HCT116 (cell line): ENCODE measurements around the gene MAVS. TPM values are rescaled to one million over a fixed set of nuclear protein-coding genes. Genes with fewer than 3 reads are reported as not detected.

Source experiments
- ATAC-seq: fragments of 200-7000 bp; cut with Tn5 transposase; 2 replicates; pipeline ENCODE4 v1.9.1; 2020; ENCODE audit warnings: mild to moderate bottlenecking, moderate library complexity
- BruUV-seq: library from RNA; stranded (reverse); fragments of 400-500 nt; replicated peaks from 2 replicates; lab custom pipeline; 2021; lab: Mats Ljungman, UMichigan
- CTCF ChIA-PET: fragments of 300-600 bp; sonication (Branson Sonifier 250); formaldehyde crosslinking; loops from one replicate; lab custom pipeline; 2021; ENCODE audit warnings: antibody characterized with exemption; lab: Charles Lee
- POLR2A ChIA-PET: fragments of 300-600, 350-600 bp; sonication (Branson Sonifier 250); formaldehyde crosslinking; loops from one replicate; lab custom pipeline; 2021; ENCODE audit warnings: antibody characterized with exemption; lab: Charles Lee
- RAD21 ChIA-PET, 2 experiments: fragments of 300-600 bp; sonication (Branson Sonifier 250); formaldehyde crosslinking; loops; one replicate each; lab custom pipeline; 2023; ENCODE audit warnings: low total read pairs in 2 of 2; ENCODE audit not compliant: uncharacterized antibody in 2 of 2, unreplicated experiment in 2 of 2, low non-redundant PET in 1 of 2; lab: Charles Lee
- DNase-seq: peaks from one replicate; pipeline ENCODE4 v3.0.0-alpha.2; 2010; ENCODE audit warnings: low read depth, low spot score
- H2AFZ ChIP-seq: fragments of 200-600 bp; shearing (Covaris generic), sonication (generic); 2 replicates; pipeline ENCODE4 v1.6.1; 2017; ENCODE audit warnings: low read depth, mixed run types, mixed read lengths, antibody characterized with exemption, low read length; ENCODE audit not compliant: poor library complexity, severe bottlenecking
- H3K27ac ChIP-seq: 2 replicates; pipeline ENCODE4 v1.5.1; 2012; ENCODE audit warnings: low read depth, low read length
- H3K27me3 ChIP-seq: fragments of 200-600 bp; sonication (generic); 2 replicates; pipeline ENCODE4 v1.6.1; 2016; ENCODE audit warnings: mixed run types, low read length, mixed read lengths; ENCODE audit not compliant: insufficient read depth
- H3K36me3 ChIP-seq, 2 experiments: fragments of 200-500 bp in 1 of 2; fragments of 200-600 bp in 1 of 2; sonication (Bioruptor generic) in 1 of 2; sonication (generic) in 1 of 2; 2 replicates each; pipeline versions ENCODE4 v1.5.1 to v1.6.1; 2014 to 2016; ENCODE audit warnings: low read length in 2 of 2, inconsistent platforms in 1 of 2, mixed read lengths in 1 of 2, mixed run types in 1 of 2; ENCODE audit not compliant: insufficient read depth in 2 of 2, control insufficient read depth in 1 of 2
- H3K4me1 ChIP-seq, 2 experiments: fragments of 200-600 bp in 1 of 2; sonication (generic) in 1 of 2; 2 replicates each; pipeline versions ENCODE4 v1.5.1 to v1.6.1; 2012 to 2017; ENCODE audit warnings: low read length in 2 of 2, inconsistent platforms in 1 of 2, mild to moderate bottlenecking in 1 of 2, mixed read lengths in 1 of 2, mixed run types in 1 of 2, moderate library complexity in 1 of 2; ENCODE audit not compliant: insufficient read depth in 2 of 2, control insufficient read depth in 1 of 2
- H3K4me2 ChIP-seq: fragments of 200-600 bp; sonication (generic); 2 replicates; pipeline ENCODE4 v1.6.1; 2017; ENCODE audit warnings: mixed run types, low read length, mixed read lengths
- H3K4me3 ChIP-seq, 2 experiments: fragments of 200-600 bp in 1 of 2; sonication (generic) in 1 of 2; replicated peaks in 1 of 2; 2 replicates each; pipeline ENCODE4 v1.5.1; 2011 to 2016; ENCODE audit warnings: low read length in 2 of 2, control low read depth in 1 of 2, low read depth in 1 of 2, mild to moderate bottlenecking in 1 of 2, mixed read lengths in 1 of 2, mixed run types in 1 of 2
- H3K79me2 ChIP-seq: fragments of 200-600 bp; sonication (generic); 2 replicates; pipeline ENCODE4 v1.6.1; 2017; ENCODE audit warnings: mild to moderate bottlenecking, mixed run types, low read length, moderate library complexity, mixed read lengths; ENCODE audit not compliant: insufficient read depth
- H3K9ac ChIP-seq: fragments of 200-600 bp; sonication (generic); 2 replicates; pipeline ENCODE4 v1.6.1; 2016; ENCODE audit warnings: low read length, mixed read lengths
- H3K9me2 ChIP-seq: fragments of 200-600 bp; sonication (generic), shearing (Covaris generic); 2 replicates; pipeline ENCODE4 v1.6.1; 2017; ENCODE audit warnings: mixed run types, mild to moderate bottlenecking, moderate library complexity; ENCODE audit not compliant: insufficient read depth
- H3K9me3 ChIP-seq, 2 experiments: fragments of 200-500 bp in 1 of 2; fragments of 200-600 bp in 1 of 2; sonication (Bioruptor generic) in 1 of 2; sonication (generic) in 1 of 2; 2 replicates each; pipeline ENCODE4 v1.6.1; 2014 to 2017; ENCODE audit warnings: low read length in 2 of 2, mixed read lengths in 2 of 2, inconsistent platforms in 1 of 2, low read depth in 1 of 2, mild to moderate bottlenecking in 1 of 2, mixed run types in 1 of 2, moderate library complexity in 1 of 2; ENCODE audit not compliant: control insufficient read depth in 1 of 2, insufficient read depth in 1 of 2
- H4K20me1 ChIP-seq: fragments of 200-600 bp; sonication (generic), shearing (Covaris generic); 2 replicates; pipeline ENCODE4 v1.6.1; 2017; ENCODE audit warnings: mixed run types, mild to moderate bottlenecking, moderate library complexity; ENCODE audit not compliant: insufficient read depth
- ELF1 ChIP-seq: IDR thresholded peaks from 2 replicates; pipeline ENCODE4 v1.6.1; 2012; ENCODE audit warnings: low read depth, borderline replicate concordance
- EZH2 ChIP-seq: fragments of 200-600 bp; sonication (generic); IDR thresholded peaks from 2 replicates; pipeline ENCODE4 v1.6.1; 2017; ENCODE audit warnings: antibody characterized with exemption, mixed run types
- EZH2phosphoT487 ChIP-seq: fragments of 200-600 bp; IDR thresholded peaks from 2 replicates; pipeline ENCODE4 v1.6.1; 2018; ENCODE audit warnings: antibody characterized with exemption, borderline replicate concordance
- FOSL1 ChIP-seq: IDR thresholded peaks from 2 replicates; pipeline ENCODE4 v1.6.1; 2012; ENCODE audit warnings: low read depth
- JUND ChIP-seq: IDR thresholded peaks from 2 replicates; pipeline ENCODE4 v1.6.1; 2012
- POLR2A ChIP-seq: IDR thresholded peaks from 2 replicates; pipeline ENCODE4 v1.7.0; 2011; ENCODE audit warnings: borderline replicate concordance; ENCODE audit not compliant: insufficient read depth, insufficient read length; ENCODE audit errors: extremely low read depth
- POLR2AphosphoS5 ChIP-seq: IDR thresholded peaks from 2 replicates; pipeline ENCODE4 v1.6.1; 2011; ENCODE audit warnings: mild to moderate bottlenecking, low read depth, low read length, moderate library complexity
- intact Hi-C: fragments of 100-400 bp; cut with micrococcal nuclease; formaldehyde crosslinking; loops from 2 replicates; pipeline ENCODE4 v1.10.0; 2022
- total RNA-seq: library from RNA; stranded (reverse); gene quantifications from one replicate; pipeline ENCODE4 v1.2.1, GENCODE V29; 2021; ENCODE audit not compliant: unreplicated experiment
- TF ChIP-seq, protein P1 (sequence below): IDR thresholded peaks from 2 replicates; pipeline ENCODE4 v1.6.1; 2012
- TF ChIP-seq, protein P2 (sequence below): IDR thresholded peaks from 2 replicates; pipeline ENCODE4 v1.6.1; 2011; ENCODE audit warnings: mild to moderate bottlenecking, low read length, moderate library complexity; ENCODE audit not compliant: insufficient replicate concordance; ENCODE audit errors: extremely low read depth
- TF ChIP-seq, protein P3 (sequence below): IDR thresholded peaks from 2 replicates; pipeline ENCODE4 v1.6.1; 2012; ENCODE audit warnings: low read depth
- TF ChIP-seq, protein P4 (sequence below), 3 experiments: fragments of 200-600 bp in 1 of 3; sonication (generic) in 1 of 3; IDR thresholded peaks in 2 of 3; conservative IDR thresholded peaks in 1 of 3; 2 replicates each; pipeline ENCODE4 v1.5.1; 2012 to 2017; ENCODE audit warnings: low read depth in 2 of 3, low read length in 2 of 3, antibody characterized with exemption in 1 of 3, borderline replicate concordance in 1 of 3, control low read depth in 1 of 3, mild to moderate bottlenecking in 1 of 3, mixed read lengths in 1 of 3, mixed run types in 1 of 3, moderate library complexity in 1 of 3; ENCODE audit not compliant: insufficient read depth in 1 of 3

The MAVS gene
- total RNA-seq, 1 experiment from 2014 or later: 60.1 TPM

DNA sequence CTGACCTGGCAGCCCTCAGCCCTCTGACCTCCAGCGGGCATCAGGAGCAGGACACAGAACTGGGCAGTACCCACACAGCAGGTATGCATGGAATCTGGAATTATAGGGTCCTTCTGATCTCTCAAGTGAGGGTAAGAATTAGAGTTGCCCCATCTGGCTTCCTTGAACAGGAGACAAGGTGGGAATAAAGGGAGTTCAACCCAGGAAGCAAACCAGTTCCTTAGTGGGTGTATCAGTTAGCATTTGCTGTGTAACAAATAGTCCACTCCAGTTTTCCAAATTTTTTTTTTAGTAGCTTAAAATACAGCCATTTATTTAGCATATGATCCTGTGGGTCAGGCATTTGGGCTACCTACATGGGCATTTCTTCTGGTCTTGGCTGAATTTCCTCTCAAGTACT, 15.7 kb downstream of the MAVS start:
- H3K4me3 ChIP-seq: no peak overlapping the region
- no peaks in the 10 kb centered on the region for H3K9me2 ChIP-seq
- ChIA-PET POLR2A (no interaction called here), CTCF (no interaction called here), RAD21 (no interaction called here)
- TF ChIP-seq POLR2AphosphoS5 (no peak), JUND (no peak), ELF1 (no peak), EZH2 (no peak), POLR2A (no peak), EZH2phosphoT487 (no peak), FOSL1 (no peak)
- TF ChIP-seq, protein P1, sequence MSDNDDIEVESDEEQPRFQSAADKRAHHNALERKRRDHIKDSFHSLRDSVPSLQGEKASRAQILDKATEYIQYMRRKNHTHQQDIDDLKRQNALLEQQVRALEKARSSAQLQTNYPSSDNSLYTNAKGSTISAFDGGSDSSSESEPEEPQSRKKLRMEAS: no peak
- TF ChIP-seq, protein P2, sequence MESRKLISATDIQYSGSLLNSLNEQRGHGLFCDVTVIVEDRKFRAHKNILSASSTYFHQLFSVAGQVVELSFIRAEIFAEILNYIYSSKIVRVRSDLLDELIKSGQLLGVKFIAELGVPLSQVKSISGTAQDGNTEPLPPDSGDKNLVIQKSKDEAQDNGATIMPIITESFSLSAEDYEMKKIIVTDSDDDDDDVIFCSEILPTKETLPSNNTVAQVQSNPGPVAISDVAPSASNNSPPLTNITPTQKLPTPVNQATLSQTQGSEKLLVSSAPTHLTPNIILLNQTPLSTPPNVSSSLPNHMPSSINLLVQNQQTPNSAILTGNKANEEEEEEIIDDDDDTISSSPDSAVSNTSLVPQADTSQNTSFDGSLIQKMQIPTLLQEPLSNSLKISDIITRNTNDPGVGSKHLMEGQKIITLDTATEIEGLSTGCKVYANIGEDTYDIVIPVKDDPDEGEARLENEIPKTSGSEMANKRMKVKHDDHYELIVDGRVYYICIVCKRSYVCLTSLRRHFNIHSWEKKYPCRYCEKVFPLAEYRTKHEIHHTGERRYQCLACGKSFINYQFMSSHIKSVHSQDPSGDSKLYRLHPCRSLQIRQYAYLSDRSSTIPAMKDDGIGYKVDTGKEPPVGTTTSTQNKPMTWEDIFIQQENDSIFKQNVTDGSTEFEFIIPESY: no peak
- TF ChIP-seq, protein P3, sequence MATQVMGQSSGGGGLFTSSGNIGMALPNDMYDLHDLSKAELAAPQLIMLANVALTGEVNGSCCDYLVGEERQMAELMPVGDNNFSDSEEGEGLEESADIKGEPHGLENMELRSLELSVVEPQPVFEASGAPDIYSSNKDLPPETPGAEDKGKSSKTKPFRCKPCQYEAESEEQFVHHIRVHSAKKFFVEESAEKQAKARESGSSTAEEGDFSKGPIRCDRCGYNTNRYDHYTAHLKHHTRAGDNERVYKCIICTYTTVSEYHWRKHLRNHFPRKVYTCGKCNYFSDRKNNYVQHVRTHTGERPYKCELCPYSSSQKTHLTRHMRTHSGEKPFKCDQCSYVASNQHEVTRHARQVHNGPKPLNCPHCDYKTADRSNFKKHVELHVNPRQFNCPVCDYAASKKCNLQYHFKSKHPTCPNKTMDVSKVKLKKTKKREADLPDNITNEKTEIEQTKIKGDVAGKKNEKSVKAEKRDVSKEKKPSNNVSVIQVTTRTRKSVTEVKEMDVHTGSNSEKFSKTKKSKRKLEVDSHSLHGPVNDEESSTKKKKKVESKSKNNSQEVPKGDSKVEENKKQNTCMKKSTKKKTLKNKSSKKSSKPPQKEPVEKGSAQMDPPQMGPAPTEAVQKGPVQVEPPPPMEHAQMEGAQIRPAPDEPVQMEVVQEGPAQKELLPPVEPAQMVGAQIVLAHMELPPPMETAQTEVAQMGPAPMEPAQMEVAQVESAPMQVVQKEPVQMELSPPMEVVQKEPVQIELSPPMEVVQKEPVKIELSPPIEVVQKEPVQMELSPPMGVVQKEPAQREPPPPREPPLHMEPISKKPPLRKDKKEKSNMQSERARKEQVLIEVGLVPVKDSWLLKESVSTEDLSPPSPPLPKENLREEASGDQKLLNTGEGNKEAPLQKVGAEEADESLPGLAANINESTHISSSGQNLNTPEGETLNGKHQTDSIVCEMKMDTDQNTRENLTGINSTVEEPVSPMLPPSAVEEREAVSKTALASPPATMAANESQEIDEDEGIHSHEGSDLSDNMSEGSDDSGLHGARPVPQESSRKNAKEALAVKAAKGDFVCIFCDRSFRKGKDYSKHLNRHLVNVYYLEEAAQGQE: no peak
- TF ChIP-seq, protein P4, sequence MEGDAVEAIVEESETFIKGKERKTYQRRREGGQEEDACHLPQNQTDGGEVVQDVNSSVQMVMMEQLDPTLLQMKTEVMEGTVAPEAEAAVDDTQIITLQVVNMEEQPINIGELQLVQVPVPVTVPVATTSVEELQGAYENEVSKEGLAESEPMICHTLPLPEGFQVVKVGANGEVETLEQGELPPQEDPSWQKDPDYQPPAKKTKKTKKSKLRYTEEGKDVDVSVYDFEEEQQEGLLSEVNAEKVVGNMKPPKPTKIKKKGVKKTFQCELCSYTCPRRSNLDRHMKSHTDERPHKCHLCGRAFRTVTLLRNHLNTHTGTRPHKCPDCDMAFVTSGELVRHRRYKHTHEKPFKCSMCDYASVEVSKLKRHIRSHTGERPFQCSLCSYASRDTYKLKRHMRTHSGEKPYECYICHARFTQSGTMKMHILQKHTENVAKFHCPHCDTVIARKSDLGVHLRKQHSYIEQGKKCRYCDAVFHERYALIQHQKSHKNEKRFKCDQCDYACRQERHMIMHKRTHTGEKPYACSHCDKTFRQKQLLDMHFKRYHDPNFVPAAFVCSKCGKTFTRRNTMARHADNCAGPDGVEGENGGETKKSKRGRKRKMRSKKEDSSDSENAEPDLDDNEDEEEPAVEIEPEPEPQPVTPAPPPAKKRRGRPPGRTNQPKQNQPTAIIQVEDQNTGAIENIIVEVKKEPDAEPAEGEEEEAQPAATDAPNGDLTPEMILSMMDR (IDR thresholded peaks at IDR 0.05 in 2 of 3, conservative IDR thresholded peaks at IDR 0.05 in 1 of 3; ENCODE audit: borderline replicate concordance in 1 of 3, insufficient read depth in 1 of 3, low read depth in 2 of 3, low read length in 2 of 3): no peak
- BruUV-seq: no TSS peak
- ATAC-seq: no peak
- H3K4me2 ChIP-seq: no peak overlapping the region
- intact Hi-C loops: no loop called here
- H2AFZ ChIP-seq: no peak overlapping the region
- DNase-seq: no peak
- peaks cover 0 to 7% of the 10 kb centered on the region in 2 experiments; a peak in 1 of 4 replicates for H3K9me3 ChIP-seq
- no peaks in the 10 kb centered on the region for H3K27me3 ChIP-seq
- no peaks in the 10 kb centered on the region for H3K4me1 ChIP-seq
- no peak overlapping the region for H3K27ac ChIP-seq
- H3K9ac ChIP-seq: no peak overlapping the region
- no peaks in the 10 kb centered on the region for H4K20me1 ChIP-seq
- peaks cover 27% of the 10 kb centered on the region for H3K79me2 ChIP-seq
- peaks cover 54 to 77% of the 10 kb centered on the region in 2 experiments for H3K36me3 ChIP-seq
